Measurements from ENCODE around the gene SOX1. TPM values are rescaled to one million over a fixed set of nuclear protein-coding genes. Genes with fewer than 3 reads are reported as not detected.

SOX1 gene
- 0.05 TPM for polyA plus RNA-seq (ENCODE audit: insufficient read length)

DNA sequence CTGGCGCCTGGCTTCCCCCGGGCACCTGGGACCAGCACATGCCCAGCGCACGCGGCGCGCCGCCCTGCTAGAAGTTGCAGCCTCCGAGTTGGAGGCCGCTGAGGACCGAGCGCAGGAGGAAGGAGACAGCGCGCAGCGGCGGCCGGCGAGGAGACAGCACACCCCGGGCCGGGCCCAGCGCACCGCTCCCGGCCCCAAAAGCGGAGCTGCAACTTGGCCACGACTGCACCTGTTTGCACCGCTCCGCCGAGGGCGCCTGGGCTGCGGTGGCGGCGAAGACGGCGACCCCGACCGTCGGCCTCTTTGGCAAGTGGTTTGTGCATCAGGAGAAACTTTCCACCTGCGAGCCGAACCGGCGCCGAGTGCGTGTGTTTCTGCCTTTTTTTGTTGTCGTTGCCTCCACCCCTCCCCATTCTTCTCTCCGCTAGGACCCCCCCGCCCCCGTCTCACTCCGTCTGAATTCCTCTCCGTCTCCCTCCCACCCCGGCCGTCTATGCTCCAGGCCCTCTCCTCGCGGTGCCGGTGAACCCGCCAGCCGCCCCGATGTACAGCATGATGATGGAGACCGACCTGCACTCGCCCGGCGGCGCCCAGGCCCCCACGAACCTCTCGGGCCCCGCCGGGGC, at the start of gene SOX1:
Gene SOX1, plus strand, starts transcription at position 34 of the 626 bp plus-strand sequence. Its CDS starts 510 bp downstream, at position 544.
- no peak for DNase-seq (ENCODE audit: low read depth)

DNA sequence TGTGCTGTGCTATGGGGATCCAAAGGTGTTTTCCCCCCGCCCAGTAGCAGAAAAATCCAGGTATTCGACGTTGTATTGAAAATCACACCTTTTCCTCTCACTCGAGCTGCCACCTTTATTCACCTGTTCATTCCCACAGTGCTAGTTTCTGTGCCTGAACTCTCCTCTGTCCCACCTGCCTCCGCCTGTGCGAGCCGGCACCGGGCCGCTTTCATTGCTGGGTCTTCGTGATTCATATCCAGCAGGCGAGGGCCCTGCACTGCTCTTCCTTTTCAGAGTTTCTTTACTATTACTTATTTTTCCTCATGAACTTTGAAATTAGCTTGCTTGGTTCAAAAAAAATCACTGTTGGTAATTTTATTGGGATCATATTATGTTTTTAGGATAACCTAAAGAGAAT, 42.4 kb upstream of the SOX1 start:
- no peak for DNase-seq (ENCODE audit: low read depth)

DNA sequence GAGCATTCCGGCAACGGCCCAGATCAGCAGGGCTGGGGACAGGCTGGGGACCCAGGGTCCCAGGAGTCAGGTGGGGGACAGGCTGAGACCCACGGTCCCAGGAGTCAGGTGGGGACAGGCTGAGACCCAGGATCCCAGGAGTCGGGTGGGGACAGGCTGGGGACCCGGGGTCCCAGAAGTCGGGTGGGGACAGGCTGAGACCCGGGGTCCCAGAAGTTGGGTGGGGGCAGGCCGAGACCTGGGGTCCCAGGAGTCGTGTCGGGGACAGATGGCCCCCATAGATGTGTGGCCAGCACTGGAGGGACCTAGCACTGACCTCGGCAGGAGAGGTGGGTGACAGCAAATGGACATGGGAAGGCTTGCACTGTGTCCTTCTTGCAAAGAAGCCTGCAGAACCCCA, 39.7 kb upstream of the SOX1 start:
- no peak for DNase-seq (ENCODE audit: low read depth)

DNA sequence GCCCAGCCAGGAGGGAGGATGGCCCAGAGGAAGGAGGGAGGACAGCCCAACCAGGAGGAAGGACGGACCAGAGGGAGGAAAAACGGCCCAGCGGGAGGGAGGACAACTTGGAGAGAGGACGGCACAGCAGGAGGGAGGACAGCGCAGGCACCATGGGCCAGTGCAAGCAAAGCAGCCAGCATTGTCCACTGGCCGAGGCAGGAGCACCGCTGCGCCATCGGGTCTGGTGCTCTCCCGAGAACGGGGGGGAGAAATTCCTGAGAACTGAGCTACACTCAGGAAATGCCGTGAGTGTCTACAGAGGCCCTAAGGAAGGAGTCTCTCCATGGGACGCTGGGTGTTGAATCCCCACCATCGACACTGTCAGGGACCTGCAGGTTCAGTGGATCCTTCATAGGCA, 38.5 kb upstream of the SOX1 start:
- DNase-seq (ENCODE audit: low read depth): no peak

DNA sequence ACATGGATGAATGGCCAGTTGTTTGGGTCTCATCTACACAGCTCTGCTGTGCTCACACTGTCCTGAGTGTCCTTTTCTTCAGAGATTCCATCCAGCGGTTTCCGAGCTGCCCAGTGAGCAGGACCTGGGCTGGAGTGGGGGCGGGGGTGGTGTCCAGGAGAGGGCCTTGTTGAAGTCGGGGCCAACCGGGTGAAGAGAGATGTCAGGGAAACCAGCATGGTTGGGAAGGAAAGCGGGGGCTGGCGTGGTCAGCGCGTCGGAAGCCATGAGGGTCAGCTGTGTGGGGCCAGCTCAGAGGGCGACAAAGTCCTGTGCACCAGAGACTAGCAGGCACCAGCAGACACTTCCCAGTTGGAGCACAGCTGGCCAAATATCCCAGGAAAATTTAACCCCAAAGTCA, 37.8 kb upstream of the SOX1 start:
- DNase-seq (ENCODE audit: low read depth): no peak

DNA sequence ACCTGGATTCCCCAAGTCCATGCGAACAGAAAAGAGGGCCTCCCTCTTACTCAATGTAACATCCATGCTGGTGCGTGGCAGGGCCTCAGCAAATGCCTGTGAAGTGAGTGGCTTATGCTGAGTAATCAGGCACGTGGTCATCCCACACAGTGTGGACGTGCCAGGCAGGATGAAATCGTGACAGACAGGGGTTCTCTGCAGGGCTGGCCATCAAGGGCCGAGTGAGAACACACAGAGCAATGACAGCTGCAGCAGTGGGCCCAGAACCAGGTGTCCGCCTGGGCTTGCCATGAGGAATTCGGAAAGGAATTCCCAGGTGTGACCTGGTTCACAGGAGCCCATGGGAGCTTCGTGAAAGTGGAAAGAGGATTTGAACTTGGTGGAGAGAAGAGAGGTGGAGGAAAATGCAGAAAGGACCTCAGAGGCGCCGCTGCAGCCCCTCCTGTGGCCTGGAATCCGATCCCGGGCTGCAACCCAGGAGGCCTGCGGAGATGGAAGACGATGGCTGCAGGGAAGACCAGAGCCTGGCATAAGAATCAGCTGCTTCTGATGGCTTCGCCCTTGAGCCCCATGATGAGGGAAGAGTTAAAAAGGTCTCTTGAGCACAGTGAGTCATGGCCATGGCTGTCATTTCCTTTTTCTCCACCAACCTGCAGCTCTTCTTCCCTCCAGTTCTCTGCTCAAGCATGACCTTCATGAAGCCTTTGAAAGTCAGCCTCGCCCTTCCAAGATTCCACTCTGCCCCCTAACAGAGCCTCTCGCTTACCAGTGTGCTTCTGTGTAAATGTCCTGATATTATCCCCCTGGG, 34.6 kb upstream of the SOX1 start:
- no peak for DNase-seq (ENCODE audit: low read depth)

DNA sequence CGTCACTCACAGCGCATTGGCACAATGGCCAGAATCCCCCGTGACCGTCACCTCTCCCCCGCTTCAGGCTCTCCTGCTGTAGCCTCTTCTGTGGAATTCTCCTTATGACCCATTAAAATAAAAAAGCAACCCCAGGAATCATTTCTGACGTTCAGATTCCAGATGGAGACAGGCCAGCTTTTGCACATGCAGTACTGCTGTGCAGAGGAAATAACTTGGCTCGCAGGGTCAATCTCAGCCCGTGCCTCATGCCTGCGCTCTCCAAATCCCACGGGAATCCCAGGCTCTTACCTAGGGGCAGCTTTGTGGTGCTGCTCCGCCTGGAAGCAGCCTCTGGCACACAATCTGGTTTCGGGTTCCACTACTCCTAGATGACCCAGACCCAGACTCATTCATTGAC, 32.7 kb upstream of the SOX1 start:
- DNase-seq (ENCODE audit: low read depth): peak; percentile 34

DNA sequence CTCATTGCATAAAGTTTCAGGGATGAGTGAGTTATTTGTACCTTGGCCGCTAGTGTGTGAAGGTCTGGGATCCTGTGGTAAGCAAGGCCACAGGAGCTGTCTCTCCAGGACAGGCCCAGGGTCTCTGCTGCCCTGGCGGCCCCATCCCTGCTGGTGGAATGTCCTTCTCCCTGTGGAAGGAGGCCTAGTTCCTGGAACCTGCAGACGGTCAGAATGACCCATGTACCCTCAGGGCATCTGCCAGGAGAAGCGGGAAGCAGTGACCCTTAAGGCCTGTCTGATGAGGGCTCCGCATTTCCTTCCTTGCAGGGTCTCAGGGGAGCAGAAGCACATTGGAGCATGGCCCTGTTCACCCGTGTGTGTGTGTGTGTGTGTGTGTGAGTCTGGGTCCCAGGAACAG, 32.1 kb upstream of the SOX1 start:
- DNase-seq (ENCODE audit: low read depth): no peak

DNA sequence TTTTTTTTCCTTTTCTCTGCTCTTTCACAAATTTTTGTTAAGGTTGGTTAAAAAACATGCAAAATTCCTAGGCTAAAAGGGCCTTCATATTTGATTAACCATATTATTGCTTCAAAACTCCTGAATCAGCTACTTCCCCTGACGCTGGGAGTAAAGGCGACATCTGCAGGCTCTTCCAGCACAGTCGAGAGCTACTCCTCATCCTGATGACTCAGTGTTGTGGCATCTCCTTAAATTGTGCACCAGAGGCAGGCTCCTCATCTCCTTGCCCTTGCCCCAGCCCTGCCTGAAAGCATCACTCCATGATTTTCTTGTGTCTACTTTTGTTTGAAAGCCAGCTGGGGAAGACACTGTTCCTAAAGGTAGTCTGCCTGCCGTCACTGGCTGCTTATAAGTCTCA, 24.5 kb upstream of the SOX1 start:
- DNase-seq (ENCODE audit: low read depth): no peak

DNA sequence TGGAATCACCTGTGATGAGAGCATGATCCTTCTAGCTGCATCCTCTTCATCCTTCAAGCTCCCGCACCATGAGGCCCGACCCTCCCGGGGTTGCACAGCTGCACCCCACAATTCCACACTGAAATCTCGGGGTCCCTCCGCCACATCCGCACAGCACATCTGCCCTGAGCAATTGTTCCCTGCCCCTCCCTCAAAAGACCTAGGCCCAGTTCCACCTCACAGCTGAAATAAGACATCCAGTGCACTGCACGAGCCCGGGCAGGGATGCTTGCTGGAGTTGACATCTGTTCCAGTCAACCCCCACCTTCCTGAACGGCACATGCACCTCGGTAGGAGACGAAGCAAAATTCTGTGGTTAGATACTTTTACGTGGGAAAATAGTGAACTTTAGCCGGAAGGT, 14.7 kb upstream of the SOX1 start:
- no peak for DNase-seq (ENCODE audit: low read depth)

DNA sequence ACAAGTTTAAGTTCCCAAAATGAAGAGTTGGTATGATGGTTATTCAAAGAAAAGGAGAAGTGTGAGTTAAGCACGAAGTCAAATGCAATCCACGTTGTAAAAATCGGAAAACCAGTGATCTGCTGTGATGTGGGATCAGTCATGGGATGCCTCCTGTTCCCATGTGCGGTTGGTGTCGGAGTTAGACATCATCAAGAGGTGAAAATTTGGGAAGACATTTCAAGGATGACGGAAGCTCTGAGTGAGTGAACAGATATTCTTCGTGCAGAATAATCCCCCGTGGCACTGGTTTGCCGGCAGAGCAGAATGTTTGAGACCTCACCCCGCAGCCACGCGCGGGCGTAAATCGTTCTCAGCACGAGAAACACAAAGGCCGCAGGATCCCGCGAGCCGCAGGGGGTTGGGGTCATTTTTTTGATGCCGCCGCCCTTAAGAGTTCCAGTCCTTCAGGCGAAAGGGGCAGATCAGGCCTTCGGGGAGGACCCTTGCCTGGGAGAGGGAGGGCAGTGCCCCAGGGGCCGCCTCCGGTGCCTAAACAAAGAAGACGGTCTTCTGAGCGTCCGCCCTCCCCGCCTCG, 13.7 kb upstream of the SOX1 start:
- DNase-seq (ENCODE audit: low read depth): no peak

DNA sequence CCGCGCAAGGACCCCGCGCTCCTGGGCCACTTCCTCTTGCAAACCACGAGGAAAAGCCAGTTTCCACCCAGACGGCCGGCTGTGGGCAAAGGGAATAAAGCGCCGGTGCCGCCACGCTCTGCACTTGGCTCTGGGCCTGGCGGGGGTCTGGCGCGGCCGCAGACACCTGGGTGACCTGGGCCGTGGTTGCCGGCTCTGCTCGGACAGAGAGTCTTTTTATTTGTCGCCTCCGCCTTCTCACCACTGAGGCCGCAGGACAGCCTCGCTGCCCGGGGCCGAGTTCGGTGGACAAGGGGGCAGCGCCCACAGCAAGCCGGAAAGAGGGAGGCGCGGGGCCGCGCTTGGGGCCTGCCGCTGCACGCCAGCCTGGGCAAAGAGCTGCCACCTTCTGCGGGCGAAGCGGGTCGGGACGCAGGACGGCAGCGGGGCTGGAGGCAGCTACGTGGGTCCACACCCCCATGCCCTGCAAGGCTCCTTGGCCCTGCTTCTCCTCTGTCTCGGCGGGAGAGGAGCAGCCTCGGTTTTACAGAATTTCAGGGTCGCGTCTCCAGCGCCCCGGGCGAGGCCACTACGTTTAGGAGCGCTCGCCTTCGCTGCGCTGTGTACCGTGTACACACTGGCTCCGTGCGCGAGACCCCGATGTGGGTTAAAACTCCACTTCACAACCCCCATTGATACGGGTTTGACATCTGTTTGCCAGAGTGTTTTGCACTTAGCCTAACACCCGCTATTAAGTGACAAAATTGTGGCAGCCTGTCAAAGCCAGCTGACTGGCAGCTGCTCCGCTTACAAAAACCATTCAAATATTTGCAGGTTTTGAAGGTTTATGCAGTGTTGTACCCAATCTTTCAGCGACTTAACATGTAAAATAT, 13.0 kb upstream of the SOX1 start:
- no peak for DNase-seq (ENCODE audit: low read depth)

DNA sequence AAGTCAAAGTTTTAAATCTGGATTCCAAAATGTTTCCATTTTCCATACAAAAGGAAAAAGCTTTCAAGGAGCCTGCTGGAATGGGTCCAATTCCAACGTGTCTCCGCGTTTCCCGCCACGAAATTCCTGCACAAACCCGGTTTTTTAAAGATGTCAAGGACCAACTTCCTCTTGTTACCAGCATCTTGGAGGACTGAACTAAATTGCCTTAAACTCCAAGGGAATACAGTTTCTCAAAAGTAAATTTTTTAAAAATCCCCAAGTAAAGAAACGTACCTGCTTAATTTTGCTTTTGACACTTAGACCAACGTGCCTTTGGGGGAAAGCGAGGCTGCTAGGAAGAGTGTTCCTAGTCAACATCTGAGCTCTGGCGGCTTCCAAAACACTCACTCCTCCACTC, 12.3 kb upstream of the SOX1 start:
- no peak for DNase-seq (ENCODE audit: low read depth)

DNA sequence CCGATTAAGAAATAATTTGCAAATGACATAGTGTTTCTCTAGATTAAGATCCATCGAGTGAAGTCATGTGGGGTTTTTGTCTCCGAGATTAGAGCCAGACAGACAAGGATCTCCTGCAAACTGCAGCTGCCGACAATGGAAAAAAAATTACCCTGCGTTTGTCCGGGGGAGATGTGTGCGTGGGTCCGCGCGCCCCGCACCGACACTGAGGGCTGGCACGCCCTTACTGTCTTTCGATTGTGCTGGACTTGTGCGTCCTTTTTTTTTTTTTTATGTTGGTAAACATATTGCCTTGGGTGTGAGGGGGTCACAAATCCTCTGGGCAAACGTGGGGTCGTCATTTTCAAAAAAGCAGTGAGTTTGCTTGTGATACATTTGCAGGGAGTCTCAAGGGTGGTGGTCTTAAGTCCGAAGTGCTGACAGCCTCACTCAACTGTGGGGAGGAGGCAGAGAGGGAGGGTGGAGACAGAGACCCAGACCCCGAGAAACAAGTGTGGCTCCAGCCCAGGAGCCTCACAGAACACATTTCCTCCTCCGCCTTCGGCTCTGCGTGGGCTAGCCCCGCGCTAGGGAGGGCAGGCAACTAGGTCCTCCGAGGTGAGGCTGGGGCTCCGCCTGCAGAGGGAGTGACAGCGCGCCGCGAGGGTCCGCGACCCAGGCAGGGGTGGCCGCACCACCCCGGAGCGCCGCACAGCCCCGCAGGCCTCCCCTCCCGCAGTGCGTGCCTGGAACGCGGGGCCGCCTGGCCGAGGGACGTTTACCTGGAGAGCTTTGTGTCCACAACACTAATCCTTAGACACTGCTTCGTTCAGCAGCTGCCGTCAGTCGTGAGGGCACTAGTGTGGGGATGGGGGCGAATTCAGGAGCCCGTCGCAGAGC, 11.7 kb upstream of the SOX1 start:
- DNase-seq (ENCODE audit: low read depth): no peak

DNA sequence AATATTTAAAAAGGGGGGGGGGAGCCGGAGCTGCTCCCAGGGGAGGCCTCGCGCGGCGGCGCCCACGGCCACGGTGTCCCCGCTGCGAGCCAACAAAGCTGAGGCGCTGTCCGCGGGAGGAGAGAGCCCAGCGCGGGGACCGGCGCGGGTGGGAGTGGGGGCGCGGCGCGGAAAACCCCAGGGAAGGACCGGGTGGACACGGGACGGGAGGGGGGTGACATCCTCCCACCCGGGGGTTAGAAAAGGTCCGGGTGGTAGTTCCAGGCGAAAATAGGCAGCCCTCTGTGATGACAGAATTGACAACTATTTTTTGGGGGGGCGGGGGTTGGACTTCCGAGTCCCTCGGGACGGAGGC, 11.1 kb upstream of the SOX1 start:
- DNase-seq (ENCODE audit: low read depth): no peak

DNA sequence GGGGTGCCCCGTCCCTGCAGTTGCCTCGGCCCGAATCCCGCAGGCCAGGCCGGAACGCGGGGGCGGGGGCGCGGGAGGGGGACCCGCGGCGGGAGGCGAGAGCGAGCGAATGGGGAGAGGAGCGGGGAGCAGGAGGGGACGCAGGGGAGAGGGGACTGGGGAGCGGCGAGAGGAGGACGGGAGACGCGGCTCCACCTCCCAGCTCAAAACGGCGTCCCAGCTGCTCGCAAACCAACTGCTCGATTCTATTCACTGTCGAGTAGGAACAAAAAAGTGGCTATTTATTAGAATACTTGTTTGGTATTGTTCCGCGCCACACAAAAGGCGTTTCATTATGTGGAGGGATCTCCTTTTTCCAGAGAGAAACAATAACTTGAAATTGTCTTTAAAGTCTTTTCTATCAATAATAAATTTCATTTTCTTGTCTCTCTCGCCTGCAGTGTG, 10.6 kb upstream of the SOX1 start:
- DNase-seq (ENCODE audit: low read depth): no peak

DNA sequence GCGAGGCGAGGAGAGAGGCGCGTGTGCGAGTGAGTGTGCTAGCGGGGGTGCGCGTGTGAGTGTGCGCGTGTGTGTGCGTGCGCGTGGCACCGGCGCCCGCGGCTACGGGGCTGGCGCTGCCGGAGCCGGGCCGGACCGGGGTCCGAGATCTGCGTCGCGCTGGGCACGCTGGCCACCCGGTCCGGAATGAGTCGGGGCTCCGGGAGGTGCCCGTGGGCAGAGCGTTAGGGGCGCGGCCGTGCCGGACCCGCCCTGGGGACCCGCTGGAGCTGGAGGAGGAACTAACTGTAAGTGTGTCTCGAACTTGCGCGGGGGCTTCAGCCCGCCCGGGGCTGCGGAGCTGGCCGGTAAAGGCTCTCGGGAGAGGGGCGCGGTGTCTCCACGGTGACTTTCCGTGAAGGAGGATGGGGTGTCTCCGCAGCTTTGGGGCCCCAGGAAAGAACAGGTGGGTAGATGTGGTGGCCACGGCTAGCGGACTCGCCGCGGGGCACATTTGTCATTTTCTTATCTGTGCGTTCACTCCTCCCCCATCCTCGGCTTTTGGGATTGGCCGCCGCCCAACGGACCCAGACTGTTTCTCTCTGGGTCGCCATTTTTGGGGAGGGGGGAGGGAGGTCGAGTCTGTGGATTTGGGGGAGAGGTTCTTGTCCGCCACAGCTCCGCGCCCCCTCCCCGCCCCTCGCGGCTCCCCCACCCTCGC, 10.1 kb upstream of the SOX1 start:
- DNase-seq (ENCODE audit: low read depth): no peak

DNA sequence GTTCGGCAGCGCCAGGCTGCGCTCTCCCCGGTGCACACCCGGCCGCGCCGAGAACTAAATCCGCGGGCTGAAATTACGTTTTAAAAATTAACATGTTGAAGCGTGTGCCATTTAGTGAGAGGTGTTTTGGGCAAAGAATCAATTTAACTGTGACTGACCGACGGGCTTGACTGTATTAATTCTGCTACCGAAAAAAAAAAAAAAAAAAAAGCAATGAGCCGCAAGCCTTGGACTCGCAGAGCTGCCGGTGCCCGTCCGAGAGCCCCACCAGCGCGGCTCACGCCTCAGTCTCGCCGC, 9.6 kb upstream of the SOX1 start:
- DNase-seq (ENCODE audit: low read depth): no peak

DNA sequence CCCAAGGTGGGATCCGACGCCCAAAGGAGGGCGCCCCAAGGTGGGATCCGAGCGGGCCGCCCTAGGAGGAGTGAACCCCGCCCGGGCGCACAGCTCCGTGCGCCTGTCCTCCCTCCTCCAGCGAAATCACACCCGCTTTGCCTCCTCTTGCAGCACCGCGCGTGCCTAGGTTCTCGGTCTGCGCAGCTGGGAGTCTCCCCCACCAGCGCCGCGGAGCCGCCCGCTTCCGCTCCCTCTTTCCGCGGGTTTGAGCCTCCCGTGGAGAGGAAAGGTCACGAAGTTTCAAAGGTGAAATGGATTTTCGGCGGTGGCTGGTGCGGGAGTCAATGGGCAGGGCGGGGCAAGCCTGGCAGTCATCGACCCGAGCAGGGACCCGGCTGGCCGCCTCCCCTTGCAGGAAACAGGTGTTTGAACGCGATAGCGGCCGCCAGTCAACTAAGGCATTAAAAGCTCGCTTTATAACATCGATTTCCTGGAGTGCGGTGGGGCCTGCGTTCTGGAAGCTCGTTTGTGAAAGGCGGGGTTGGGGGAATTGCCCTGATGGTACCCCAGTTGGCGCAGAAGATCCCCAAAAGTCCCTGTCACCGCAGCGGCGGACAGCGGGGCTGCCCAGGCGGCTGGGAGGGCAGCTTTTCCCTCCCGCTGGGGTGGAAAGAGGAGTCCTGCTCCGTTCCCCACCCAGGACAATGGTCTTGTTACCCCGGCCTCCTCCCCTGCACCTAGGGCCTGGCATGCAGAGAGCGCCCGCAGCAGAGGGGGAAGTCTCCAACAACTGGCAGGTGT, 9.0 kb upstream of the SOX1 start:
- no peak for DNase-seq (ENCODE audit: low read depth)

DNA sequence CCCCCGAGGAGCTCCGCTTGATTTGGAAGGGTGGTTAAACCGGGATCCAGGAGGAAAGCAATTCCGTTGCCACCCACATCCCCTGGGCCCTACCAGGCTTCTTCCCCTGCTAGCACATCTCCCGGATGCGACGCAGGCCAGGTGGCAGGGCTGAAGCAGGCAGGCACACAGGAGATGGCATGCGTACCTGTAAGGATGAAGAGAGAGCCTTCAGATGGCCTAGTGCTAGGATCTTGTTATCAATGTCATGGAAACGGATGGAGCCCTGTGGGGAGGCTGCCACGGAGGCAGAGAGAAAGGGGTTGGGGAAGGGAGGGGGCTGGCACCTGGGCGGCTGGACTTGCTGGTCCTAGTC, 8.5 kb upstream of the SOX1 start:
- no peak for DNase-seq (ENCODE audit: low read depth)
